SU-DHL-6 (cell line): ENCODE data around the gene INPP5B.
"Not testable (repeated sequence)": the region's sequence is repeated elsewhere in the genome, so short reads cannot be mapped to it uniquely, and the experiment has no call there.

ENCODE experiments used
- H2AFZ ChIP-seq: fragments of 200-600 bp; sonication (generic); 2 replicates; pipeline ENCODE4 v1.6.1; 2014; ENCODE audit warnings: low read depth, mild to moderate bottlenecking, moderate library complexity, mixed read lengths, antibody characterized with exemption, low read length; ENCODE audit not compliant: severe bottlenecking
- H3F3A ChIP-seq: fragments of 200-600 bp; shearing (Covaris generic); 2 replicates; pipeline ENCODE4 v1.6.0; 2016; ENCODE audit warnings: antibody characterized with exemption, mild to moderate bottlenecking; ENCODE audit not compliant: insufficient read depth
- H3K27ac ChIP-seq: fragments of 200-600 bp; sonication (generic); 2 replicates; pipeline ENCODE4 v1.5.1; 2016; ENCODE audit warnings: low read depth, mild to moderate bottlenecking, low read length, moderate library complexity, mixed read lengths
- H3K27me3 ChIP-seq: fragments of 200-600 bp; sonication (generic), shearing (Covaris generic); 2 replicates; pipeline ENCODE4 v1.6.0; 2014; ENCODE audit warnings: mild to moderate bottlenecking, low read length
- H3K36me3 ChIP-seq: fragments of 200-600 bp; sonication (generic); 2 replicates; pipeline ENCODE4 v1.6.1; 2014; ENCODE audit warnings: mild to moderate bottlenecking, low read length, mixed read lengths
- H3K4me2 ChIP-seq: fragments of 300-600, 200-600 bp; shearing (Covaris generic), sonication (generic); 2 replicates; pipeline ENCODE4 v1.6.0; 2014; ENCODE audit warnings: low read length, low read depth, mild to moderate bottlenecking; ENCODE audit not compliant: poor library complexity, severe bottlenecking
- H3K4me3 ChIP-seq: fragments of 200-600 bp; sonication (generic); 2 replicates; pipeline ENCODE4 v1.5.1; 2014; ENCODE audit warnings: antibody characterized with exemption, low read length, mild to moderate bottlenecking, mixed read lengths; ENCODE audit not compliant: insufficient read depth, poor library complexity, severe bottlenecking
- H3K79me2 ChIP-seq: fragments of 200-600 bp; sonication (generic); 2 replicates; pipeline ENCODE4 v1.6.1; 2014; ENCODE audit warnings: mild to moderate bottlenecking, low read length, moderate library complexity; ENCODE audit not compliant: insufficient read depth
- H3K9ac ChIP-seq: fragments of 200-600 bp; sonication (generic); 2 replicates; pipeline ENCODE4 v1.7.0; 2014; ENCODE audit warnings: mild to moderate bottlenecking, low read length
- H3K9me2 ChIP-seq: fragments of 200-600 bp; sonication (generic); replicated peaks from 2 replicates; pipeline ENCODE4 v1.6.1; 2014; ENCODE audit warnings: low read length; ENCODE audit not compliant: insufficient read depth
- H3K9me3 ChIP-seq: fragments of 200-600 bp; sonication (generic); 2 replicates; pipeline ENCODE4 v1.6.1; 2014; ENCODE audit warnings: low read length, mixed read lengths; ENCODE audit not compliant: insufficient read depth
- H4K20me1 ChIP-seq: fragments of 200-600 bp; sonication (generic); 2 replicates; pipeline ENCODE4 v1.6.1; 2014; ENCODE audit warnings: low read depth, mild to moderate bottlenecking, antibody characterized with exemption, low read length, moderate library complexity, mixed read lengths
- CTCF ChIP-seq: fragments of 200-600 bp; sonication (generic); IDR thresholded peaks from one replicate; pipeline ENCODE4 v1.5.1; 2017; ENCODE audit warnings: antibody characterized with exemption, mild to moderate bottlenecking, low read length, moderate library complexity; ENCODE audit not compliant: insufficient read depth, poor library complexity, severe bottlenecking
- EZH2phosphoT487 ChIP-seq: fragments of 200-600 bp; sonication (generic), shearing (Covaris generic); conservative IDR thresholded peaks from 2 replicates; pipeline ENCODE4 v1.6.1; 2018; ENCODE audit warnings: mild to moderate bottlenecking, antibody characterized with exemption, low read length, moderate library complexity, mixed read lengths

The INPP5B gene

GRCh38 chr1:37908531-37908930, 38.3 kb downstream of the INPP5B start:
- H4K20me1 ChIP-seq, H3K27ac ChIP-seq, H3K9me2 ChIP-seq, H3K4me2 ChIP-seq, H3F3A ChIP-seq, H3K4me3 ChIP-seq, H3K9ac ChIP-seq, H3K27me3 ChIP-seq, H2AFZ ChIP-seq: not testable (repeated sequence)
- peaks cover 23% of the 10 kb centered on the region; the same call in 1 of the 2 replicates for H3K9me3 ChIP-seq
- peaks cover 32% of the 10 kb centered on the region for H3K36me3 ChIP-seq
- peaks cover 82% of the 10 kb centered on the region for H3K79me2 ChIP-seq

- not testable (repeated sequence) for H2AFZ ChIP-seq, H3F3A ChIP-seq, H3K27me3 ChIP-seq, H3K27ac ChIP-seq, H3K4me2 ChIP-seq, H3K9me2 ChIP-seq, H3K9ac ChIP-seq, H4K20me1 ChIP-seq, H3K4me3 ChIP-seq
- Histone ChIP-seq H3K9me3 (peaks cover 23% of the 10 kb centered on the region; the same call in 1 of the 2 replicates), H3K79me2 (peaks cover 80% of the 10 kb centered on the region), H3K36me3 (peaks cover 32% of the 10 kb centered on the region)
Observed at GRCh38 chr1:37907416-37908125, 39.3 kb downstream of the INPP5B start.

- H3K27me3 ChIP-seq, H3K27ac ChIP-seq, H3K9ac ChIP-seq, H3K4me2 ChIP-seq, H4K20me1 ChIP-seq, H3K9me2 ChIP-seq, H3F3A ChIP-seq, H2AFZ ChIP-seq, H3K4me3 ChIP-seq: not testable (repeated sequence)
- peaks cover 22% of the 10 kb centered on the region for H3K36me3 ChIP-seq
- H3K79me2 ChIP-seq = peaks cover 79% of the 10 kb centered on the region
- H3K9me3 ChIP-seq = peaks cover 18% of the 10 kb centered on the region; the same call in 1 of the 2 replicates
Observed at GRCh38 chr1:37906591-37906990, 40.3 kb downstream of the INPP5B start.

- H3K27me3 ChIP-seq = no peaks in the 10 kb centered on the region
- no peak overlapping the region for H3K4me2 ChIP-seq
- H4K20me1 ChIP-seq = no peaks in the 10 kb centered on the region
- TF ChIP-seq CTCF = no peak
- TF ChIP-seq EZH2phosphoT487 = no peak
- H3K79me2 ChIP-seq = peaks cover 80% of the 10 kb centered on the region
- no peaks in the 10 kb centered on the region for H3F3A ChIP-seq
- no peak overlapping the region for H2AFZ ChIP-seq
- H3K9me2 ChIP-seq = no peaks in the 10 kb centered on the region
- peaks cover 22% of the 10 kb centered on the region for H3K36me3 ChIP-seq
- H3K27ac ChIP-seq = no peak overlapping the region
- H3K9me3 ChIP-seq = peaks cover 18% of the 10 kb centered on the region; the same call in 1 of the 2 replicates
- H3K9ac ChIP-seq = no peak overlapping the region
- no peak overlapping the region for H3K4me3 ChIP-seq
Observed at GRCh38 chr1:37905727-37906126, 41.1 kb downstream of the INPP5B start.

GRCh38 chr1:37903921-37904320, 42.9 kb downstream of the INPP5B start:
- H3K27me3 ChIP-seq, H4K20me1 ChIP-seq, H2AFZ ChIP-seq, H3K9me2 ChIP-seq, H3K9ac ChIP-seq, H3K4me3 ChIP-seq, H3K27ac ChIP-seq, H3F3A ChIP-seq, H3K4me2 ChIP-seq: not testable (repeated sequence)
- peaks cover 22% of the 10 kb centered on the region for H3K36me3 ChIP-seq
- H3K79me2 ChIP-seq = peaks cover 78% of the 10 kb centered on the region
- peaks cover 18% of the 10 kb centered on the region; the same call in 1 of the 2 replicates for H3K9me3 ChIP-seq
